Lower lobe of right lung (tissue), 2 donors: Measurements from ENCODE around the gene TRANK1. TPM values are rescaled to one million over a fixed set of nuclear protein-coding genes. Genes with fewer than 3 reads are reported as not detected.

Source experiments
- ATAC-seq, 2 donors: fragments of 200-7000 bp; cut with Tn5 transposase; one replicate each; pipeline ENCODE4 v1.9.1; 2020 to 2022; ENCODE audit warnings: mild to moderate bottlenecking in 2 of 2, moderate library complexity in 2 of 2
- DNase-seq: peaks from one replicate; pipeline ENCODE4 v3.0.0-alpha.2; 2020
- H3K27ac ChIP-seq: fragments of 200-600 bp; one replicate; pipeline ENCODE4 v1.8.0; 2022
- H3K27me3 ChIP-seq: fragments of 200-600 bp; one replicate; pipeline ENCODE4 v1.8.0; 2022; ENCODE audit warnings: low read depth
- H3K36me3 ChIP-seq: fragments of 200-600 bp; one replicate; pipeline ENCODE4 v1.8.0; 2022; ENCODE audit warnings: mild to moderate bottlenecking
- H3K4me1 ChIP-seq: fragments of 200-600 bp; one replicate; pipeline ENCODE4 v1.8.0; 2022
- H3K4me3 ChIP-seq: fragments of 200-600 bp; one replicate; pipeline ENCODE4 v1.8.0; 2022; ENCODE audit warnings: mild to moderate bottlenecking
- H3K9me3 ChIP-seq: fragments of 200-600 bp; one replicate; pipeline ENCODE4 v1.8.0; 2022
- CTCF ChIP-seq: fragments of 200-600 bp; IDR thresholded peaks from one replicate; pipeline ENCODE4 v1.8.0; 2022; ENCODE audit warnings: antibody characterized with exemption, mild to moderate bottlenecking
- intact Hi-C: fragments of 100-400 bp; cut with DNase I; formaldehyde crosslinking; loops from one replicate; pipeline ENCODE4 v1.11.0; 2022
- total RNA-seq: library from RNA; stranded (reverse); fragmentation: NEBNext Ultra II Directional; extraction: Animal tissue kit (Norgen Biotek cat#: 25700); gene quantifications from one replicate; pipeline ENCODE4 v1.2.1, GENCODE V29; 2021
- donor health status: DM: no; HTN: yes; CAD: no; lungs with severe emphysema.

Gene TRANK1
- total RNA-seq, 1 donor from 2014 or later, result 36.9 TPM

GRCh38 chr3:36991147-36991546 lies 46.3 kb upstream of the TRANK1 start:
- intact Hi-C loops, result no loop called here
- peaks cover 39% of the 10 kb centered on the region for H3K36me3 ChIP-seq
- peak overlapping the region; percentile 81 for H3K4me3 ChIP-seq
- peak overlapping the region; percentile 99 for H3K27ac ChIP-seq
- TF ChIP-seq CTCF, result no peak
- H3K4me1 ChIP-seq, result peaks cover 54% of the 10 kb centered on the region
- DNase-seq (no peak), ATAC-seq (no peak)
- H3K9me3 ChIP-seq, result no peaks in the 10 kb centered on the region
- no peaks in the 10 kb centered on the region for H3K27me3 ChIP-seq

- TF ChIP-seq CTCF, result no peak
- H3K4me3 ChIP-seq, result peak overlapping the region; percentile 81
- peaks cover 41% of the 10 kb centered on the region for H3K36me3 ChIP-seq
- ATAC-seq (no peak), DNase-seq (no peak)
- H3K9me3 ChIP-seq, result no peaks in the 10 kb centered on the region
- H3K27ac ChIP-seq, result no peak overlapping the region
- no peaks in the 10 kb centered on the region for H3K27me3 ChIP-seq
- intact Hi-C loops, result no loop called here
- H3K4me1 ChIP-seq, result peaks cover 50% of the 10 kb centered on the region
Measured at GRCh38 chr3:36989568-36989967, 44.7 kb upstream of the TRANK1 start.

- TF ChIP-seq CTCF, result no peak
- no peaks in the 10 kb centered on the region for H3K27me3 ChIP-seq
- DNase-seq, result no peak
- peak overlapping the region; percentile 81 for H3K4me3 ChIP-seq
- no peaks in the 10 kb centered on the region for H3K9me3 ChIP-seq
- no peak overlapping the region for H3K27ac ChIP-seq
- intact Hi-C loops, result no loop called here
- ATAC-seq, result no peak
- H3K36me3 ChIP-seq, result peaks cover 46% of the 10 kb centered on the region
- peaks cover 45% of the 10 kb centered on the region for H3K4me1 ChIP-seq
Measured at GRCh38 chr3:36989005-36989404, 44.2 kb upstream of the TRANK1 start.

GRCh38 chr3:36988356-36988755 lies 43.5 kb upstream of the TRANK1 start:
- no peak for TF ChIP-seq CTCF
- Histone ChIP-seq H3K27me3 (no peaks in the 10 kb centered on the region), H3K27ac (no peak overlapping the region), H3K4me1 (peaks cover 44% of the 10 kb centered on the region), H3K4me3 (peak overlapping the region; percentile 81), H3K36me3 (peaks cover 53% of the 10 kb centered on the region), H3K9me3 (no peaks in the 10 kb centered on the region)
- DNase-seq, result no peak
- intact Hi-C loops, result no loop called here
- ATAC-seq, result no peak

- peaks cover 46% of the 10 kb centered on the region for H3K36me3 ChIP-seq
- H3K27me3 ChIP-seq, result no peaks in the 10 kb centered on the region
- no peak overlapping the region for H3K27ac ChIP-seq
- no peak for DNase-seq
- ATAC-seq, result no peak
- no peak overlapping the region for H3K4me3 ChIP-seq
- intact Hi-C loops, result no loop called here
- H3K4me1 ChIP-seq, result no peaks in the 10 kb centered on the region
- no peak for TF ChIP-seq CTCF
- no peaks in the 10 kb centered on the region for H3K9me3 ChIP-seq
Measured at GRCh38 chr3:36981006-36981405, 36.2 kb upstream of the TRANK1 start.

GRCh38 chr3:36973139-36973538 lies 28.3 kb upstream of the TRANK1 start:
- intact Hi-C loops, result no loop called here
- TF ChIP-seq CTCF, result no peak
- Histone ChIP-seq H3K4me3 (no peak overlapping the region), H3K4me1 (peaks cover 8% of the 10 kb centered on the region), H3K27ac (no peak overlapping the region), H3K27me3 (no peaks in the 10 kb centered on the region), H3K36me3 (no peaks in the 10 kb centered on the region), H3K9me3 (no peaks in the 10 kb centered on the region)
- ATAC-seq, result no peak
- DNase-seq, result no peak
